A549 (cell line): ENCODE data around the gene DHRS7B.
A peak's percentile ranks its signal among the peaks of the same experiment; 100 is the strongest.

Experiments used
- EP300 ChIP-seq, 2 experiments: fragments of >200 bp; sonication (Bioruptor Twin); formaldehyde crosslinking; IDR thresholded peaks; 2 replicates in 1 of 2; 3 replicates in 1 of 2; pipeline ENCODE4 v1.6.1; 2016 to 2017
- HOXA7 ChIP-seq: fragments of 250-450 bp; sonication (Bioruptor Pico); IDR thresholded peaks from 2 replicates; pipeline ENCODE4 v1.5.0; 2020; ENCODE audit warnings: mild to moderate bottlenecking, moderate library complexity
- JUNB ChIP-seq: fragments of >200 bp; sonication (Bioruptor Twin); formaldehyde crosslinking; IDR thresholded peaks from 2 replicates; pipeline ENCODE4 v1.6.1; 2016
- MYC ChIP-seq: IDR thresholded peaks from 2 replicates; pipeline ENCODE4 v1.6.1; 2012; ENCODE audit warnings: mild to moderate bottlenecking, inconsistent platforms, low read length, improper control_type of control experiment, borderline replicate concordance
- POLR2A ChIP-seq: IDR thresholded peaks from 2 replicates; pipeline ENCODE4 v1.6.1; 2012; ENCODE audit warnings: mild to moderate bottlenecking, low read length
- TP53 ChIP-seq: fragments of 250-450 bp; sonication (Bioruptor Pico); IDR thresholded peaks from 2 replicates; pipeline ENCODE4 v1.5.0; 2021; ENCODE audit warnings: mild to moderate bottlenecking, moderate library complexity
- TF ChIP-seq, protein P1 (sequence below): IDR thresholded peaks from 2 replicates; pipeline ENCODE4 v1.6.1; 2012
- TF ChIP-seq, protein P2 (sequence below): fragments of >200 bp; sonication (Bioruptor Twin); formaldehyde crosslinking; IDR thresholded peaks from 3 replicates; pipeline ENCODE4 v1.5.1; 2016
- TF ChIP-seq, protein P3 (sequence below): fragments of 450-650 bp; IDR thresholded peaks from 2 replicates; pipeline ENCODE4 v1.6.1; 2014; ENCODE audit warnings: antibody characterized with exemption

DNA sequence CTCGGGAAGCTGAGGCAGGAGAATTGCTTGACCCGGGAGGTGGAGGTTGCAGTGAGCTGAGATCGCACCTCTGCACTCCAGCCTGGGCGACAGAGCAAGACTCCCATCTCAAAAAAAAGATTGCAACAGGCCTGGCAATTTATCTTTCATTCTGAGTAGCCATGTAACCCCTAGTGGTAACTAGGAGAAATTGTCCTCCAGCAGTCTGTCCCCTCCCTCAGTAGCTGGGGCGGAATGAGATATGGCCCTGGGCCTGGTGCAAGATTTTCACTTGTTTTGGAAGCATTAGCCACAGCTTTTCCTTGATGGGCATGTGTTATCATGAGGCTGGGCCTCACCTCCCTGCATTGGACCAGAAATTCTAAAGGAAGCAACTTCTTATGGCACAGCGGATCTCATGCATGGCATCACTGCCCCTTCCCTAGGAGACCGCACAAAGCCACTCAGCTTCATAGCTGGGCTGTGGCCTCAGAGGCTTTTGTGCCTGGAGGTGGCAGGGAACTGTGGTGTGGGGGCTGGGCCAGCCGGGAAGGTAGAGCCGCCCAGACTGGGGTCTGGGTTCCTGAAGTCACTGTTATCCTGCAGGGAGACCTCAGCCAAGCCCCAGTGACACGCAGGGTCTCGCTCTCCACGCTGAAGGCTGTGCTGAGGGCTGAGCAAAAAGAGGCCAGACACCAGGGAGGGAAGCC lies 113.1 kb downstream of the DHRS7B start:
- TF ChIP-seq, protein P1, sequence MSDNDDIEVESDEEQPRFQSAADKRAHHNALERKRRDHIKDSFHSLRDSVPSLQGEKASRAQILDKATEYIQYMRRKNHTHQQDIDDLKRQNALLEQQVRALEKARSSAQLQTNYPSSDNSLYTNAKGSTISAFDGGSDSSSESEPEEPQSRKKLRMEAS, result no peak
- TF ChIP-seq POLR2A, result no peak
- TF ChIP-seq, protein P2, sequence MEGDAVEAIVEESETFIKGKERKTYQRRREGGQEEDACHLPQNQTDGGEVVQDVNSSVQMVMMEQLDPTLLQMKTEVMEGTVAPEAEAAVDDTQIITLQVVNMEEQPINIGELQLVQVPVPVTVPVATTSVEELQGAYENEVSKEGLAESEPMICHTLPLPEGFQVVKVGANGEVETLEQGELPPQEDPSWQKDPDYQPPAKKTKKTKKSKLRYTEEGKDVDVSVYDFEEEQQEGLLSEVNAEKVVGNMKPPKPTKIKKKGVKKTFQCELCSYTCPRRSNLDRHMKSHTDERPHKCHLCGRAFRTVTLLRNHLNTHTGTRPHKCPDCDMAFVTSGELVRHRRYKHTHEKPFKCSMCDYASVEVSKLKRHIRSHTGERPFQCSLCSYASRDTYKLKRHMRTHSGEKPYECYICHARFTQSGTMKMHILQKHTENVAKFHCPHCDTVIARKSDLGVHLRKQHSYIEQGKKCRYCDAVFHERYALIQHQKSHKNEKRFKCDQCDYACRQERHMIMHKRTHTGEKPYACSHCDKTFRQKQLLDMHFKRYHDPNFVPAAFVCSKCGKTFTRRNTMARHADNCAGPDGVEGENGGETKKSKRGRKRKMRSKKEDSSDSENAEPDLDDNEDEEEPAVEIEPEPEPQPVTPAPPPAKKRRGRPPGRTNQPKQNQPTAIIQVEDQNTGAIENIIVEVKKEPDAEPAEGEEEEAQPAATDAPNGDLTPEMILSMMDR, result peak; percentile 40
- no peak for TF ChIP-seq HOXA7 (CRISPR knock-in tag)
- TF ChIP-seq MYC, result no peak
- no peak for TF ChIP-seq JUNB
- TF ChIP-seq TP53 (CRISPR knock-in tag), result no peak
- TF ChIP-seq, protein P3, sequence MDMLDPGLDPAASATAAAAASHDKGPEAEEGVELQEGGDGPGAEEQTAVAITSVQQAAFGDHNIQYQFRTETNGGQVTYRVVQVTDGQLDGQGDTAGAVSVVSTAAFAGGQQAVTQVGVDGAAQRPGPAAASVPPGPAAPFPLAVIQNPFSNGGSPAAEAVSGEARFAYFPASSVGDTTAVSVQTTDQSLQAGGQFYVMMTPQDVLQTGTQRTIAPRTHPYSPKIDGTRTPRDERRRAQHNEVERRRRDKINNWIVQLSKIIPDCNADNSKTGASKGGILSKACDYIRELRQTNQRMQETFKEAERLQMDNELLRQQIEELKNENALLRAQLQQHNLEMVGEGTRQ, result no peak
- no peak for TF ChIP-seq EP300 (IDR thresholded peaks at IDR 0.05)
